Ovary (tissue), 3 donors: ENCODE results near the gene SLC2A10.

Source experiments
- CTCF ChIP-seq, 3 donors: fragments of 450-650 bp in 2 of 3; fragments of 200-600 bp in 1 of 3; IDR thresholded peaks; one replicate each; pipeline versions ENCODE4 v1.5.1 to v1.8.0; 2016 to 2022; ENCODE audit warnings: antibody characterized with exemption in 3 of 3, mild to moderate bottlenecking in 1 of 3
- EP300 ChIP-seq: sonication (generic); formaldehyde crosslinking; IDR thresholded peaks from one replicate; pipeline ENCODE4 v1.6.1; 2017; ENCODE audit warnings: antibody characterized with exemption
- POLR2A ChIP-seq: fragments of 450-650 bp; IDR thresholded peaks from one replicate; pipeline ENCODE4 v1.6.1; 2017; ENCODE audit warnings: antibody characterized with exemption, mild to moderate bottlenecking, moderate library complexity
- donor health status: DM: no; HTN: no; CAD: no.

- no peak for TF ChIP-seq CTCF (IDR thresholded peaks at IDR 0.05)
- TF ChIP-seq POLR2A, result no peak
- TF ChIP-seq EP300, result no peak
Measured at GRCh38 chr20:46755483-46756413, 46.3 kb downstream of the SLC2A10 start.
